LNCaP clone FGC (cell line): Measurements from ENCODE around the gene GALNTL6.
"Not testable (repeated sequence)": the region's sequence is repeated elsewhere in the genome, so short reads cannot be mapped to it uniquely, and the experiment has no call there.

Experiments used
- DNase-seq: peaks from one replicate; pipeline ENCODE4 v3.0.0-alpha.2; 2011; ENCODE audit warnings: low read depth
- H3K4me3 ChIP-seq: 2 replicates; pipeline ENCODE4 v1.5.1; 2011; ENCODE audit warnings: mild to moderate bottlenecking, low read depth, low read length, control low read depth
- TF ChIP-seq, protein P1 (sequence below): IDR thresholded peaks from 2 replicates; pipeline ENCODE4 v1.5.1; 2012; ENCODE audit warnings: mild to moderate bottlenecking; ENCODE audit not compliant: control insufficient read depth, insufficient read depth; ENCODE audit errors: extremely low read depth

The GALNTL6 gene

DNA sequence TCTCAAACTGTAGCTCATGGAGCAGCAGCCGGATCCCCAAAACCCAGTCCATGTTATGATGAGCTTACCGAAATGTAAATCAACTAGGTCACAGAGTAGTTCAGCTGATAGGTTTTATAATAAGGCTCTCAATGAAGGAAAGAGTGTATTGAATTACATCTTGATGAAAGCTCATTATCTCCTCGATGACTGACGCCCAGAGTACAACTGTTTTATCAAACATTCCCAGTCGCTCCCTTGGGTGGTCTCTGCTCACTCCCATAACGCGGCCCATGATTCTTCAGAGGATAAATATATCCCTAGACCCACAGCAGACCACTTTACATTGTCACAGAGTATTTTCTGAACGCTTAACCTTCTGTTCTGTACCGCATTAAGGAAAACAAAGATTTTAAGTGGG, 903.1 kb downstream of the GALNTL6 start:
- DNase-seq, result no peak
- TF ChIP-seq, protein P1, sequence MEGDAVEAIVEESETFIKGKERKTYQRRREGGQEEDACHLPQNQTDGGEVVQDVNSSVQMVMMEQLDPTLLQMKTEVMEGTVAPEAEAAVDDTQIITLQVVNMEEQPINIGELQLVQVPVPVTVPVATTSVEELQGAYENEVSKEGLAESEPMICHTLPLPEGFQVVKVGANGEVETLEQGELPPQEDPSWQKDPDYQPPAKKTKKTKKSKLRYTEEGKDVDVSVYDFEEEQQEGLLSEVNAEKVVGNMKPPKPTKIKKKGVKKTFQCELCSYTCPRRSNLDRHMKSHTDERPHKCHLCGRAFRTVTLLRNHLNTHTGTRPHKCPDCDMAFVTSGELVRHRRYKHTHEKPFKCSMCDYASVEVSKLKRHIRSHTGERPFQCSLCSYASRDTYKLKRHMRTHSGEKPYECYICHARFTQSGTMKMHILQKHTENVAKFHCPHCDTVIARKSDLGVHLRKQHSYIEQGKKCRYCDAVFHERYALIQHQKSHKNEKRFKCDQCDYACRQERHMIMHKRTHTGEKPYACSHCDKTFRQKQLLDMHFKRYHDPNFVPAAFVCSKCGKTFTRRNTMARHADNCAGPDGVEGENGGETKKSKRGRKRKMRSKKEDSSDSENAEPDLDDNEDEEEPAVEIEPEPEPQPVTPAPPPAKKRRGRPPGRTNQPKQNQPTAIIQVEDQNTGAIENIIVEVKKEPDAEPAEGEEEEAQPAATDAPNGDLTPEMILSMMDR, result no peak
- no peak overlapping the region for H3K4me3 ChIP-seq

DNA sequence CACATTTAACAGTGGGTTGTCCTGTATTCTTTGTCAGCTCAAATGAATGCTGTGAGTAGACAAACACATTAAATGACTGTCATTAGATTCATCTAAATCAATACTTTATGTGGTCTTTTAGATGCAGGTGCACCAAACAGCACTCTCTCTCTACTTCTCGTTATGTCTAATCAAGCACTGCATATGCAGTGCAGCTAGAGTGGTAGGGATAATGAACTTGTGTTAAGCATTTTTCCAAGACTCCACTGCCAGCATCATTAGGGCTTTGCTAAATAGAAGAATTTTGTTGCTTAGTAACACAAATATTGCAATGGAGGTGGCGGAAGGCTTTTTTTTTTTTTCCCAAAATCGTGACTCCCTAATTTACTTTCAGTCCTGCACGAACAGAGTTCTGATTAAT, 908.5 kb downstream of the GALNTL6 start:
- H3K4me3 ChIP-seq, result no peak overlapping the region
- TF ChIP-seq, protein P1, result no peak
- DNase-seq, result no peak

DNA sequence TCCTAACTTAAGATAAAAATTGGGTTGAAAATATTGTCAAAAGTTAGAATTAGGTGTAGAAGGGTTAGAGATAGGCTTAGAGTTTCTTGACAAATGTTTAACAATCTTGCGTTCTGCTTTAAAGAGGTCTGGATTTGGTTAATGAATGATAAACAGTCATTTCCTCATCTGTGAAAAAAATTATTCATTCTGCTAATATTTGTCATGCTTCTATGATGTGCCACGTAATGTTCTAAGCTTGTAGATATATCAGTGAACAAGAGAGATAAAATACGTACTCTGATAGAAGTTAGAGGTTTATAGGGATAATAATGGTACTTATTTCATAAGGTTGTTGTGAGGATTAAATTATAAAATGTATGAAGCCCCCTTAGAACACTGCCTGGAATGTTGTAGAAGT, 912.4 kb downstream of the GALNTL6 start:
- DNase-seq, result no peak
- TF ChIP-seq, protein P1, result no peak

DNA sequence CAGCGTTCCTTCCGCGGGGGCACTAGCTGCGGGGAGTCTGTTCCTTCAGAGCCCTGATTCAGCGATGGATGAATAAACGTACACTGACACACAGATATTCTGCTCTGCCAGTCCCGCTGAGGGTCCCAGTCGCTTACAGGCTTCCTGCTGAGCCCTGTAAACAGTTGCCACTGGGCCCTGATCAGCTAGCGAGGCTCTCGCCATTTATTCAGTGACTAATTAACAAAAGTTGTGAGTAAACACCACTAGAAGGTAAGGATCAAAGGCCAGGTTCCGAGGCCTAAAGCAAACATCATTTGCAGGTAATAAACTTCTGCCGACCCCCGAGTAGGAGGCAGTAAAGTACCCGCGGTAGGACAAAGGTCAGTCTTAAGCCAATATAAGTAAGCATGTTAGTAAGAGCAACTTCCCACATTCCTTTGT, 912.8 kb downstream of the GALNTL6 start:
- DNase-seq, result no peak
- no peak overlapping the region for H3K4me3 ChIP-seq

More for the DNA sequence above, 912.4 kb downstream of the GALNTL6 start:
- H3K4me3 ChIP-seq, result no peak overlapping the region

DNA sequence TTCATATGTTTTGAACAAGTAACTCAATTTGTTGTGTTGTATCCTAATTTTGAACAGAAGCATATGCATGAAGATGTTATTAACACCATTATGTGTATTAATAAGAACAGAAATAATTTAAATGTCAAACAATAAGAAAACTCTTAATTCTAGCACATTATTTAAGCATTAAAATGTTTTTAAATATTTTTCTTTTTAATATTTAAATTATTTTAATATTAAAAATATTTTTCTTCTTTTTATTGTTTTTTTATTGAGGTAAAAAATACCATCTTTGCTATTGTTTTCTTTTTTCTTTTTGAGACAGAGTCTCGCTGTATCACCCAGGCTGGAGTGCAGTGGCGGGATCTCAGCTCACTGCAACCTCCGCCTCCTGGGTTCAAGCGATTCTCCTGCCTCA, 914.4 kb downstream of the GALNTL6 start:
- H3K4me3 ChIP-seq, result no peak overlapping the region
- TF ChIP-seq, protein P1, result no peak
- DNase-seq, result no peak

More for the DNA sequence above, 912.8 kb downstream of the GALNTL6 start:
- TF ChIP-seq, protein P1, result no peak

DNA sequence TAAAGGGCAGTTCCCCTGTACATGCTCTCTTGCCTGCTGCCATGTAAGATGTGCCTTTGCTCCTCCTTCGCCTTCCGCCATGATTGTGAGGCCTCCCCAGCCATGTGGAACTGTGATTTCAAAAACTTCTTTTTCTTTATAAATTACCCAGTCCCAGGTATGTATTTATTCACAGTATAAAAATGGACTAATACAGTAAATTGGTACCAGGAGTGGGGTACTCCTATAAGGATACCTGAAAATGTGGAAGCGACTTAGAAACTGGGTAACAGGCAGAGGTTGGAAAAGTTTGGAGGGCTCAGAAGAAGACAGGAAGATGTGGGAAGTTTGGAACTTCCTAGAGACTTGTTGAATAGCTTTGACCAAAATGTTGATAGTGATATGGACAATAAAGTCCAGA, 920.4 kb downstream of the GALNTL6 start:
- H3K4me3 ChIP-seq, DNase-seq: not testable (repeated sequence)

DNA sequence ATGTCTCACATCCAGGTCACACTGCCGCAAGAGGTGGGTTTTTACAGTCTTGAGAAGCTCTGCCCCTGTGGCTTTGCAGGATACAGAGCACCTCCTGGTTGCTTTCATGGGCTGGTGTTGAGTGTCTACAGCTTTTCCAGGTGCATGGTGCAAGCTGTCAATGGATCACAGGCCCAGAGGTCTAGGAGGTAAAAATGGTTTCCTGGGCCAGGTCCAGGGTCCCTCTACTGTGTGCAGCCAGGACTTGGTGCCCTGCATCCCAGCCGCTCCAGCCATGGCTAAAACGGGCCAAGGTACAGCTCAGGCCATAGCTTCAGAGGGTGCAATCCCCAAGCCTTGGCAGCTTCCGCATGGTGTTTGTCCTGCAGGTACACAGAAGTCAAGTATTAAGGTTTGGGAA, 921.4 kb downstream of the GALNTL6 start:
- H3K4me3 ChIP-seq, result no peak overlapping the region
- TF ChIP-seq, protein P1, result no peak

More for the DNA sequence above, 921.4 kb downstream of the GALNTL6 start:
- DNase-seq, result no peak
